Sigmoid colon (tissue), 7 donors: ENCODE results near the gene IGSF9. TPM values are rescaled to one million over a fixed set of nuclear protein-coding genes. Genes with fewer than 3 reads are reported as not detected.

Experiments used
- DNase-seq: peaks from one replicate; pipeline ENCODE4 v3.0.0-alpha.2; 2019
- H3K27ac ChIP-seq, 4 donors: fragments of 200-600 bp; sonication (generic); one replicate each; pipeline ENCODE4 v1.5.1; 2016 to 2019; ENCODE audit warnings: mild to moderate bottlenecking in 1 of 4
- H3K27me3 ChIP-seq, 3 donors: fragments of 200-600 bp; sonication (generic); one replicate each; pipeline ENCODE4 v1.5.1; 2019; ENCODE audit warnings: mild to moderate bottlenecking in 1 of 3
- H3K36me3 ChIP-seq, 4 donors: fragments of 200-600 bp; sonication (generic); one replicate each; pipeline ENCODE4 v1.5.1; 2016 to 2019
- H3K4me1 ChIP-seq, 4 donors: fragments of 200-600 bp; sonication (generic); one replicate each; pipeline ENCODE4 v1.5.1; 2017 to 2019
- H3K4me3 ChIP-seq, 4 donors: fragments of 200-600 bp; sonication (generic); one replicate each; pipeline ENCODE4 v1.5.1; 2017 to 2019; ENCODE audit warnings: mild to moderate bottlenecking in 2 of 4, moderate library complexity in 1 of 4
- H3K9me3 ChIP-seq, 4 donors: fragments of 200-600 bp in 3 of 4; sonication (generic) in 3 of 4; one replicate each; pipeline versions ENCODE4 v1.5.1 to v1.6.1; 2013 to 2019
- EP300 ChIP-seq, 4 donors: sonication (generic); formaldehyde crosslinking; IDR thresholded peaks; one replicate each; pipeline ENCODE4 v1.6.1; 2017; ENCODE audit warnings: antibody characterized with exemption in 4 of 4
- POLR2A ChIP-seq, 2 donors: fragments of 450-650 bp; IDR thresholded peaks; one replicate each; pipeline ENCODE4 v1.6.1; 2016; ENCODE audit warnings: antibody characterized with exemption in 2 of 2, mild to moderate bottlenecking in 2 of 2, moderate library complexity in 2 of 2
- POLR2AphosphoS5 ChIP-seq, 4 donors: sonication (generic); formaldehyde crosslinking; IDR thresholded peaks; one replicate each; pipeline ENCODE4 v1.6.1; 2017; ENCODE audit warnings: antibody characterized with exemption in 4 of 4
- WGBS, 2 donors: extraction: QIAGEN DNeasy Blood & Tissue Kit; methylation state at CpG; one replicate each; pipeline ENCODE4 v1.1.7; 2013; 5-methylcytosine and 5-hydroxymethylcytosine counted together
- intact Hi-C: fragments of 100-400 bp; cut with DNase I; formaldehyde crosslinking; loops from one replicate; pipeline ENCODE4 v1.15.1; 2023
- polyA plus RNA-seq, 3 donors: library from polyadenylated mRNA; stranded (reverse); fragments of 200-250 nt; gene quantifications; one replicate each; pipeline ENCODE4 v1.2.3, GENCODE V29; 2013
- total RNA-seq, 4 donors: library from RNA; depleted of rRNA; stranded (reverse); fragments of >200 nt; gene quantifications; one replicate each; pipeline ENCODE4 v1.1.0, GENCODE V29; 2016
- TF ChIP-seq, protein P1 (sequence below), 4 experiments: fragments of 450-650 bp in 3 of 4; fragments of 200-600 bp in 1 of 4; IDR thresholded peaks; one replicate each; pipeline ENCODE4 v1.5.1; 2016 to 2019; ENCODE audit warnings: antibody characterized with exemption in 4 of 4, mild to moderate bottlenecking in 3 of 4, moderate library complexity in 2 of 4
- donor health status: healthy with polysubstance abuse.
- donor health status: Bipolar disorder and iron deficiency.
- donor health status: healthy.

Gene IGSF9
- total and polyA plus RNA-seq, 7 donors = under 0.01 to 16.3 (median 9.2) TPM; not detected in 3

DNA sequence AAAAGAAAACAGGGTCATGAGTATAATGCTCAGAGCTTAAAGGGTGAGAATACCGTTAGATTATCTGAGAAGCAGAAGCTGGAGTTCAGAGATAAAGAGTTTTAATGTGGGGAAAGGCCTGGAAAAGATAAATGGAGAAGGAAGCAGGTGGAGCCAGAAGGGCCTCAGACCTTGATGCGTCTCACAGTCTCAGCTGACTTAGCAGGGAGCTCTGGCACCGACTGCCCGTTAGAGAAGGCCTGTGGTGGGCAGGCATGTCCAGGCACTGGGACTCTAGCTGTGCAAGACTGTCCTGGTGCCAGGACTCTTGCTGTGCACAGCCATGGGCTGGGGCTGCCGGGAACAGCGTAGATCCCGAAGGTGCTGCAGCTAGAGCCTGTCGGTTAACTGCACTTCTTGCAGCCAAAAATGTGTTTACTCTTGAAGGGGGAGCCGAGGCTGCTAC lies 12.4 kb upstream of the IGSF9 start:
- Histone ChIP-seq H3K4me3 (no peak overlapping the region), H3K4me1 (peaks cover 0 to 10% (median 0%) of the 10 kb centered on the region in 4 donors), H3K27me3 (no peaks in the 10 kb centered on the region), H3K27ac (no peak overlapping the region), H3K9me3 (no peaks in the 10 kb centered on the region), H3K36me3 (no peaks in the 10 kb centered on the region)
- DNase-seq = no peak
- TF ChIP-seq, protein P1, sequence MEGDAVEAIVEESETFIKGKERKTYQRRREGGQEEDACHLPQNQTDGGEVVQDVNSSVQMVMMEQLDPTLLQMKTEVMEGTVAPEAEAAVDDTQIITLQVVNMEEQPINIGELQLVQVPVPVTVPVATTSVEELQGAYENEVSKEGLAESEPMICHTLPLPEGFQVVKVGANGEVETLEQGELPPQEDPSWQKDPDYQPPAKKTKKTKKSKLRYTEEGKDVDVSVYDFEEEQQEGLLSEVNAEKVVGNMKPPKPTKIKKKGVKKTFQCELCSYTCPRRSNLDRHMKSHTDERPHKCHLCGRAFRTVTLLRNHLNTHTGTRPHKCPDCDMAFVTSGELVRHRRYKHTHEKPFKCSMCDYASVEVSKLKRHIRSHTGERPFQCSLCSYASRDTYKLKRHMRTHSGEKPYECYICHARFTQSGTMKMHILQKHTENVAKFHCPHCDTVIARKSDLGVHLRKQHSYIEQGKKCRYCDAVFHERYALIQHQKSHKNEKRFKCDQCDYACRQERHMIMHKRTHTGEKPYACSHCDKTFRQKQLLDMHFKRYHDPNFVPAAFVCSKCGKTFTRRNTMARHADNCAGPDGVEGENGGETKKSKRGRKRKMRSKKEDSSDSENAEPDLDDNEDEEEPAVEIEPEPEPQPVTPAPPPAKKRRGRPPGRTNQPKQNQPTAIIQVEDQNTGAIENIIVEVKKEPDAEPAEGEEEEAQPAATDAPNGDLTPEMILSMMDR (IDR thresholded peaks at IDR 0.05) = no peak
- no peak for TF ChIP-seq EP300 (IDR thresholded peaks at IDR 0.05)
- TF ChIP-seq POLR2AphosphoS5 (IDR thresholded peaks at IDR 0.05) = no peak
- intact Hi-C loops = no loop called here
- 12 to 50% methylated on average over 9 of the region's 9 CpGs for WGBS, 2 donors

DNA sequence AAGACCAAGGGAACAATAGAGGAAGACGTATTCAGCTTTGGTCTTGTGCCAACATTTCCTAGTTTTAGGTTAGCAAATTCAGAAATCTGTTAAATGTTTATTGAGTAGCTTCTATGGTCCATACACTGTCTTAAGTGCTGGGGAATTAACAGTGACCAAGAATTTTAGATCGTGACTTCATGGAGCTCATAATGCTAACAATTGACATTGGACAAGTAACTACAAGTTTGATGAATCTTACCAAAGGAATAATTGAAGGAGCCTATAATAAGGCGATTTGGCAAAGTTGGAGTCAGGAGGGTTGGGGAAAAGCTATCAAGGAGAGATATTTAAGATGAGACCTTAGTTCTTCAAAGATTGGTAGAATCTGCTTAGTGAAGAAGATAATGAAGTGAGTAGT lies 10.0 kb upstream of the IGSF9 start:
- DNase-seq = no peak
- H3K9me3 ChIP-seq = no peaks in the 10 kb centered on the region
- H3K27me3 ChIP-seq = no peaks in the 10 kb centered on the region
- intact Hi-C loops = no loop called here
- H3K4me3 ChIP-seq = no peak overlapping the region
- H3K36me3 ChIP-seq = no peaks in the 10 kb centered on the region
- H3K4me1 ChIP-seq = peaks cover 0 to under 1% (median 0%) of the 10 kb centered on the region in 4 donors
- no peak for TF ChIP-seq POLR2AphosphoS5 (IDR thresholded peaks at IDR 0.05)
- no peak for TF ChIP-seq EP300 (IDR thresholded peaks at IDR 0.05)
- TF ChIP-seq, protein P1 (IDR thresholded peaks at IDR 0.05) = no peak
- no peak for TF ChIP-seq POLR2A (IDR thresholded peaks at IDR 0.05)
- WGBS, 2 donors = 90% methylated on average over 3 of the region's 3 CpGs
- H3K27ac ChIP-seq = no peak overlapping the region

DNA sequence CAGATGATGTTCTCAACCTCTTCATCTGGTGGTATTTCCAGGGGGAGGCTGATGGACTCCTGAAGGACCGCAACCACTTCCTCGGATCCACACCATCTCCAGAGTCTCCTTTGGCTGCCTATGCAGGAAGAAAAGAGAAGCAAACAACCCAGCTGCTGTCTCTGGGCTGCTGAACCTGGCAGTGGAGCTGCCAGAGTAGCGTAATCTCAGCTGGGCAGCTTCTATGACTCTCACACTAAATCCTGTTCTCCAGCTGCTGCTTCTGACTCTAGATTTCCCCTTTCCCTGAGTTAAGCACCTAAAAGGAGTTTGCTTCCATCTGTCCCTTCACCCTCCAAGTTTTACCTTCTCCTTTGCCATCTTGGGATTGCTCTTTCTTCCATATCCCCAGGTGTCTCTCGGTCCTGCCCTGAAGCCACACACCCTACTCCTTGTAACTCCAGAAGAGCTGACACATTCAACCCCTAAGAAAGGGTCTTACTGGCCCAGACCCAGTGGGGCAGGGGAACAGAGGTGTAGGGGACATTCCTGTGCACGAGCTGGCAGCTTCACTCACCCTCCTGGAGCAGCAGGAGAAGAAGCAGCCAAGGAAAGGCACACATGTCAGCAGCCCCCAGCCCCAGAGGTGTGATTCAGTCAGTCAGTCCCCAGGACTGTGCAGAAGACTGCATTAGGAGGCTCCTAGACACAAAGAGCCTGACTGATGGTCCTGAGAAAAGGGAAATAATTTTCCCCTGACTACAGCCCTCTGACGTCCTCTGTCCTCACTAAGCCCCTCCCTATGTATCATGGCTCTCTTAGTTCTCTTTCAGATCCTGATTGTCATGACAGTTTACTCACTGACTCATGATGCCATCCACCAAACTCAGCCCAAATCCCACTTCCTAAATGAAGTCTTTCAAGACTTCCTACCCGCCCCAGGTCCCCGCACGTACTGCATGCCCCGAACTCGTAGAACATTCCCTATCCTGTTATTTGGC lies 8.4 kb upstream of the IGSF9 start, which contains the start of gene SLAMF9:
SLAMF9 (minus strand) TSS at position 702 of the 980 bp plus-strand sequence; CDS start at position 602, 100 bp downstream.
- Histone ChIP-seq H3K9me3 (no peaks in the 10 kb centered on the region), H3K4me3 (no peak within 1 kb of the TSS), H3K4me1 (peaks cover 0 to 11% (median 5%) of the 10 kb centered on the region in 4 donors), H3K27ac (no peak within 1 kb of the TSS), H3K36me3 (no peaks in the 10 kb centered on the region), H3K27me3 (no peaks in the 10 kb centered on the region)
- 73 to 85% methylated on average over 11 of the region's 11 CpGs for WGBS, 2 donors
- intact Hi-C loops = no loop called here
- DNase-seq = no peak
- no peak for TF ChIP-seq EP300 (IDR thresholded peaks at IDR 0.05)
- TF ChIP-seq POLR2AphosphoS5 (IDR thresholded peaks at IDR 0.05) = no peak
- TF ChIP-seq, protein P1 (IDR thresholded peaks at IDR 0.05) = no peak
- no peak for TF ChIP-seq POLR2A (IDR thresholded peaks at IDR 0.05)

DNA sequence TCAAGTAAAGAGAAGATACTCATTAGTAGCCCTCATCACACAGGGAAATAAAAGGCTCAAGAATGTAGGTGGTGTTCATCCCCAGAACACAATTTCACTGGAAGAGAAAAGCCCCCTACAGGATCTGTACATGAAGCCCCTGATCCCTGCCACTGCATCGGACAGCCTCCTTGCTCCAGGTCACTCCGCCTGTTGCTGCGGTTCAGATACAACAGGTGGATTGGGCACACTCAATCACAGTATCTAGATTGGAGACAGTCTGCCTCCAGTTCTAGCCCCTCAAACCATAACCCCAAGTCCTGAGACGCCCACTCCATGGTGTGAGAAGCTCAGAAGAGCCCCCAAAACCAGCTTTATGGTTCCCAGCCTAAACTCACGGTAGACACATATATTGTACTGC lies 7.5 kb upstream of the IGSF9 start:
- 89 to 91% methylated on average over 5 of the region's 5 CpGs for WGBS, 2 donors
- DNase-seq = no peak
- TF ChIP-seq POLR2AphosphoS5 (IDR thresholded peaks at IDR 0.05) (no peak), POLR2A (IDR thresholded peaks at IDR 0.05) (no peak)
- Histone ChIP-seq H3K27ac (no peak overlapping the region), H3K9me3 (no peaks in the 10 kb centered on the region), H3K4me3 (no peak overlapping the region), H3K4me1 (peaks cover 0 to 15% (median 5%) of the 10 kb centered on the region in 4 donors), H3K27me3 (no peaks in the 10 kb centered on the region), H3K36me3 (no peaks in the 10 kb centered on the region)
- intact Hi-C loops = no loop called here

DNA sequence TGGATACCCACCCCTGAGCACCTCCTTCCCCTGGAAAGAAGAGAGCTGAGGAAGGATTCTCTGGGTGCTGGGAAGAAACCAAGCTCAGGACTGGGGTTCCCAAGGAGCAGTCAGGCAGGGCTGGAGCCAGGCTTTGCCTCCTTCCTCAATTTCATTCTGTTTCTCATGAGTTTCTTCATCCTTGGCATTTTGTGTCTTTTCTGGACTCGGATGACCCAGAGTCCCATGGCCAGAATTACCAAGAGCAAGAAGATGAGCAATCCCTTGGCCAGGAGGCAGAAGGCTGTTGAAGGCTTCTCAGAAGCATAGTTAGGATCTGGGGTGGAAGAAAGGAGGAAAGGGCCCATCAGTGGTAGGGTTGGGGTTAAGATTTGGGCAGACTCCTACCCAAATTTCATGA lies 6.1 kb upstream of the IGSF9 start:
- H3K27me3 ChIP-seq = no peaks in the 10 kb centered on the region
- TF ChIP-seq, protein P1 (IDR thresholded peaks at IDR 0.05) = no peak
- TF ChIP-seq POLR2A (IDR thresholded peaks at IDR 0.05) = no peak
- no peak for TF ChIP-seq EP300 (IDR thresholded peaks at IDR 0.05)
- no peak for TF ChIP-seq POLR2AphosphoS5 (IDR thresholded peaks at IDR 0.05)
- 82 to 85% methylated on average over 1 of the region's 1 CpG for WGBS, 2 donors
- DNase-seq = no peak
- H3K4me1 ChIP-seq = peaks cover 0 to 15% (median 5%) of the 10 kb centered on the region in 4 donors
- H3K36me3 ChIP-seq = no peaks in the 10 kb centered on the region
- H3K9me3 ChIP-seq = no peaks in the 10 kb centered on the region
- intact Hi-C loops = no loop called here
- no peak overlapping the region for H3K4me3 ChIP-seq
- H3K27ac ChIP-seq = no peak overlapping the region
